NOMO-1 treated with DMSO at 0.1 percent for 48 hours (cell line): Measurements from ENCODE around the gene SPNS1.
"Not testable (repeated sequence)": the region's sequence is repeated elsewhere in the genome, so short reads cannot be mapped to it uniquely, and the experiment has no call there.

Experiments used
- DNase-seq: peaks from one replicate; lab custom pipeline; 2025; ENCODE audit not compliant: unreplicated experiment; lab: John Stamatoyannopoulos, UW

SPNS1 gene

DNA sequence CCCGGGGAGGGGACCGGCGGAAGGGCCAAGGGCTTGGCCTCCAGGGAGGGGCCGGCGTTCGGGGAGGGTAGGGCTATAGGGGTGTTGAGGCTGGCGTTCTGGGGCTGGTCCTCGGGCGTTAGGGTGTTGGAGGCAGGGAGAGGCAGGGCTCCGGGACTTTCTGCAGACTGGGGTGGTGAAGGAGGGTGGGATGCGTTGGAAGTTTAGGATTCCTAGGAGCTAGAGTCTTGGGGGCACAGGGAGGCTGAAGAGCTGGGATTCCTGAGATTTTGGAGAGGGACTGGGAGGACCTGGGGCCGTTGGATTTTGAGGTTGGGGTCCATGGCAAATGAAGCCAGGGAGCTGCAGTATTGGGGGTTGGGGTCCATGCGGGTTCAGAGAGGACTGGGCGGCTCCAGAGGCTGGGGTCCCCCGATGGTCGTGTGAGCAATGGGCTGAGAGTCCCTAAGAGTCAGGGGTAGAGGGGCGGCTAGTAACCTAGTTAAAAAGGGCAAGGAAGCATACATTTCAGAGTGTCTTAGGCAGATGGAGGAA is 23.1 kb upstream of the SPNS1 start:
- DNase-seq: peak; percentile 8

DNA sequence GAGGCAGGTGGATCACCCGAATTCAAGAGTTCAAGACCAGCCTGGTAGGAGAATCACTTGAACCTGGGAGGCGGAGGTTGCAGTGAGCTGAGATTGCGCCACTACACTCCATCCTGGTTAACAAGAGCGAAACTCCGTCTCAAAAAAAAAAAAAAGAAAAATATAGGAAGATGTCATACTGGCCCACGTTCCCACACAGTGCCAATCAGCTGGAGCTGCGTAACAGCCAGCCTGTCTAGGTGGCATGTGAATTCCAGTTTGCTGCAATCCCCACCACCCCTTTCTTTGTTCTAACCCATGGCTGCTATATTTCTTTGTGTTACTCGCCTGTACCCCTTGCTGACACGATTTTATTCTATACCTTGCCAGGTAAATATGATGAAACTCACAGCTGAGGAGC is 16.4 kb upstream of the SPNS1 start:
- no peak for DNase-seq

GRCh38 chr16:28958836-28959235 is 15.7 kb upstream of the SPNS1 start:
- DNase-seq: no peak

GRCh38 chr16:28964072-28964471 is 10.5 kb upstream of the SPNS1 start:
- no peak for DNase-seq

GRCh38 chr16:28964496-28964895 is 10.1 kb upstream of the SPNS1 start:
- DNase-seq: no peak

DNA sequence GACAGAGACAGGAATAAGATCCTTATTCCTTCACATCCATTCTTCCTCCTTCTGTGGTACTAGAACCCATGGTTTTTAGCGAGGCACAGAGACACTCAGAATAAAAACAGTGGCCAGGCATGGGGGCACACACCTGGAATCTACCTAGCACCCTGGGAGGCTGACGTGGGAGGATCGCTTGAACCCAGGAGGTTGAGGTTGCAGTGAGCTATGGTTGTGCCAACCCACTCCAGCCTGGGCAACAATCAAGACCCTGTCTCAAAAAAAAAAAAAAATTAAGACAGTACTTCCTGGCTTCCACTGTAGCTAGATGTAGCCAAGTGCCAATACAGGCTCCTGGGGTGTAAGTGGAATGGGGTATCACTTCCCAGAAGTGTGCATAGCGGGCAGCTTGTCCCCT is 7.4 kb upstream of the SPNS1 start:
- DNase-seq: no peak

DNA sequence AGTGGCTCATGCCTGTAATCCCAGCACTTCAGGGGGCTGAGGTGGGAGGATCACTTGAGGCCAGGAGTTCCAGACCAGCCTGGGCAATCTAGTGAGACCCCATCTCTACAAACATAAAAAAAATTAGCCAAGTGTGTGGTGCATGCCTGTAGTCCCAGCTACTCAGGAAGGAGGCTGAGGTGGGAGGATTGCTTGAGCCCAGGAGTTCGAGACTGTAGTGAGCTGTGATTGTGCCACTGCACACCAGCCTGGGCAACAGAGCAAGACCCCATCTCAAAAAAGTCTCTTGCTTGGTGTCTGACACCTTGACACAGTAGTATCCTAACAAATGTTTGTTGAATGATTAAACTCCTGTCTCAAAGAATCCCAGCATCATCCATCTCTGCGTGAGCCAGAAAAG is 4.9 kb upstream of the SPNS1 start:
- DNase-seq: not testable (repeated sequence)

DNA sequence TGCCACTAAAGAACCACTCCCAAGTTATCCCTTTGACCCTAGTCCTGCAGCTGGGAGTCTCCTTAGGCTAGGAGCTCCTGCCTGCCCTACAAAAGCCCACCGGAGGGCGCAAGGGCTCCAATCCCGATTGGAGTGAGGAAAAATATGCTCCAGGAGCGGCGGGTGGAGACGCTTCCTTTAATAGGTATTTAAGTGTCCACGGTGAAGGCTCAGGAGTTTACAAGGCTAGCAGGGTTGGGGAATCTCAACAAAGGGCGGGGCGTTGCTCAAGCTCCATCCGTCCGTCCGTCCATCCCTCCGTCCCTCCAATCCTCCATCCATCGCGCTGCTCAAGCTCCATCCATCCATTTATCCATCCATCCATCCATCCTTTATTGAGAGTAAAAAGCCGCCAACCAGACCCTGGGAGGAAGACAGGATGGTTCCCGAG is 556 bp upstream of the SPNS1 start:
- DNase-seq: no peak

GRCh38 chr16:28975158-28975599 is 601 bp downstream of the SPNS1 start:
- DNase-seq: no peak

DNA sequence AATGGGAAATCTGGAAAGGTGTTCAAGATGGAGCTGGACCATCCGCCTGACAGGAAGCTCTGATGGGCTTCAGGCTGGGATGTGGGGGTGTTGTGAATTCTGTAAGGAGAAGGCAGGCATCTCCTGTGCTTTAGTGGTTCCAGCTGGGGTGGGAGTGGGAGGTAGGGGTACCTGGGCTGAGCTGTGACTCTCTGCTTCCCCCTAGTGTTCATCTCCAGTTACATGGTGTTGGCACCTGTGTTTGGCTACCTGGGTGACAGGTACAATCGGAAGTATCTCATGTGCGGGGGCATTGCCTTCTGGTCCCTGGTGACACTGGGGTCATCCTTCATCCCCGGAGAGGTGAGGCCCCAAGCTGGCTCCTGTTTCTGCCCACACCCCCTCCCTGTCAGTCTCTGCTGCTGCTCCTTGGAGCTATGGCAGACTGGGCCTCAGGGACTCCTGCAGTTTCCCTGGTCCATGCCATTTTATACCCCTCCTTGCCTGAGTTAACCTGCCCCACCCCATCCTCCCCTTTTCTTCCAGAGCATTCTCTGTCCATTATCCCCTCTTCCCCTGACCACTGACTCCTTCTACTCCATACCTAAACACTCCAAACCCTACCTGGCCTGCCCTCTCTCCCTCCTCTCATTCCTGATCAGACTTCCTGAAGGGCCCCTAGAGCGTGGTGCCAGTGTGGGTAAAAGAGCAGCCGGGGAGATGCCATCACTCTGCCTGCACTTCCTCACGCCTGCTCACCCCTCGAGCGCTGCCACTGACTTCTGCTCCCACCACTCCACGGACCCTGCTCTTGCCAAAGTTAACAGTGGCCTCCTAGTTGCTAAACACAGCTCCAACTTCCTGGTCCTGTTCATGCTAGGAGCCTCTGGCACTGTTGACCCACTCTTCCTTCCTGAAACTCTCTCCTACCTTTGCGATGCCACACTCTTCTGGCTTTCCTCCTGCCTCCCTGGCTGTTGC is 3.4 kb downstream of the SPNS1 start:
- DNase-seq: no peak

- DNase-seq: not testable (repeated sequence)
Observed at GRCh38 chr16:28980330-28980729, 5.8 kb downstream of the SPNS1 start.

GRCh38 chr16:28980929-28981328 is 6.4 kb downstream of the SPNS1 start:
- DNase-seq: no peak

DNA sequence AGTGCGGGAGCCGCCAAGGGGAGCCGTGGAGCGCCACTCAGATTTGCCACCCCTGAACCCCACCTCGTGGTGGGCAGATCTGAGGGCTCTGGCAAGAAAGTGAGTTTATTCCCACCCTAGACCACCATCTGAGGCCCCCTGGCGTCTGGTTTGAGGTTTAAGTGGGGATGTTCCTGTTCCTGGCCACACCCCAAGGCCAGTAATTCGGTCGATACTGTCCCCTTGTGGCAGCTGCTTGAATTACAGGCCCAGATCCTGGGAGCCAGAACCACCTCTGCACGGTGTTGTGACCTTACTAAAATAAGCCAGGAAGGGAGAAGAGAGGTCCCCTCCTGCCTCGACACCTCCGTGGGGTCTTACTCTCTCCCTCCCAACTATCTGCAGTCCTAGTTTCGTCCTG is 6.9 kb downstream of the SPNS1 start:
- peak; percentile 23 for DNase-seq

DNA sequence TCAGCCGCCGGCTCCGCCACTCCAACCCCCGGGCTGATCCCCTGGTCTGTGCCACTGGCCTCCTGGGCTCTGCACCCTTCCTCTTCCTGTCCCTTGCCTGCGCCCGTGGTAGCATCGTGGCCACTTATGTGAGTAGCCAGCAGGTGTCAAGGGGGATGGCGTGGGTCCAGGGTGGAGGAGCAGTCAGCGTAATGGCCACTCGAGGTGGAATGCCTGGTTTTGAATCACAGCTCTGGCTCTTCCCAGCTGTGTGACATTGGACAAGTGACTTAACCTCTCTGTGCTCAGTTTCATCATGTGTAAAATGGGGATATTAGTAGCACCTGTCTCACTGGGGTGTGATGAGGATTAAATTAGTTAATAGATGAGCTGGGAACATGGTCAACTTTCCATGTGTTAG is 7.8 kb downstream of the SPNS1 start:
- DNase-seq: no peak

- no peak for DNase-seq
Observed at GRCh38 chr16:28982949-28983348, 8.4 kb downstream of the SPNS1 start.

DNA sequence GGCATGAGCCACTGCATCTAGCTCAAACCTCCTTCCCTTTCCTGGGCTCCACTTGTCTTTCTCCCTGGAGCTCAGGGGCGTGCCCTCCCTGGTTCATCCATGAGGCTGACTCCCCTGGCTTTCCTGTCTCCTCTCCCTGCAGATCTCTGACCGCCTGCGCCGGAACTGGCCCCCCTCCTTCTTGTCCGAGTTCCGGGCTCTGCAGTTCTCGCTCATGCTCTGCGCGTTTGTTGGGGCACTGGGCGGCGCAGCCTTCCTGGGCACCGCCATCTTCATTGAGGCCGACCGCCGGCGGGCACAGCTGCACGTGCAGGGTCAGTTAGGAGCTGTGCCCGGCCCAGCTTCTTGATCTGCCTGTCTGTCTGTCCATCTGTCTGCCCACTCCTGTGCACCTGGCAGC is 9.1 kb downstream of the SPNS1 start:
- peak; percentile 83 for DNase-seq

GRCh38 chr16:28984091-28984490 is 9.5 kb downstream of the SPNS1 start:
- no peak for DNase-seq

- DNase-seq: peak; percentile 76
Observed at GRCh38 chr16:28984619-28985135, 10.1 kb downstream of the SPNS1 start, which contains the start of gene LAT. Gene LAT (plus strand): TSS chr16:28985052. CDS start chr16:28985418, 366 bp downstream.

DNA sequence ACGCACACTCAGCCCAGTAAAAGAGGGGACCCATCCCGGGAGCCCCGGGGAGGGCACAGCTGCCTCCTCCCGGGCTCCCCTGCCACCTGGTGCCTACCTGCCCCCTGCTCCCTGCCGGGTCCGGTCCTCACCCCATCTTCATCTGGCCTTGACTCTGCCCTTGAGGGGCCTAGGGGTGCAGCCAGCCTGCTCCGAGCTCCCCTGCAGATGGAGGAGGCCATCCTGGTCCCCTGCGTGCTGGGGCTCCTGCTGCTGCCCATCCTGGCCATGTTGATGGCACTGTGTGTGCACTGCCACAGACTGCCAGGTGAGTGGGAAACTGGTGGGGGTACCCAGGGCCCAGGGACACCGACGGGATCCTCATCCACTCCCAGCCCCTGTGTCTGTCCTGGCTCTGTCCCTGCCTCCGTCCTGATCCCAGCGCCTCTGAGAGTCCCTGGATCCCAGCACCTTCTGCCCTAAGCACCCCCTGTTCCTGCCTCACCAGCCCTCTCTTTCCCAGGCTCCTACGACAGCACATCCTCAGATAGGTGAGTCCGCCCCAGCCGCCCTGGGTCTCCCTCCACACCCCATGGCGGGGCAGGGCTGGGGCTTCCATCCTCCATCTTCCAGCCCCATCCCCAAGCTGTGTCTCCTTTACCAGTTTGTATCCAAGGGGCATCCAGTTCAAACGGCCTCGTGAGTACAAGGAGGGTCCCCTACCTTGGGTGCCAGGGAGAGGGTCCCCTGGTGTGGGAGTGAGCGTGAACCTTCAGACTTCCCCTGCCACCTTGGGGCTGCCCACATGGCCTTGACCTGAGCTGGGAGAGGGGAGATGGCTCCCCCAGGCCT is 10.8 kb downstream of the SPNS1 start:
- no peak for DNase-seq

DNA sequence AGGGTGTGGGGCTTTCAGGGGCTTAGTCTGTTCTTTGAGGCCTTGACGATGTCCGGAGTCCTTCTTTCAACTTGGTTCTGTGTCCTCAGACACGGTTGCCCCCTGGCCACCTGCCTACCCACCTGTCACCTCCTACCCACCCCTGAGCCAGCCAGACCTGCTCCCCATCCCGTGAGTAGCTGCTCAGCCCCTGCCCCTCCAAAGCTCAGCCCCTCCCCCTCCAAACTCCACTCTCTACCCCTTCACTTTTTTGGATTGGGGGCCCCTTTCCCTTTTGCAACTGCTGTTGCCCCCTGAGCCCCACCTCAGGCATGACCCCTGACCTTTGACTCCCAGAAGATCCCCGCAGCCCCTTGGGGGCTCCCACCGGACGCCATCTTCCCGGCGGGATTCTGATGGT is 11.5 kb downstream of the SPNS1 start:
- DNase-seq: no peak

GRCh38 chr16:28986492-28986891 is 11.9 kb downstream of the SPNS1 start:
- DNase-seq: no peak
